Osteoblast (primary cell): ENCODE data around the gene GALNT3. TPM values are rescaled to one million over a fixed set of nuclear protein-coding genes. Genes with fewer than 3 reads are reported as not detected.

Experiments
- DNase-seq: peaks from one replicate; pipeline ENCODE4 v3.0.0; 2011; ENCODE audit warnings: low spot score, mixed read lengths; ENCODE audit not compliant: insufficient read length; ENCODE audit errors: missing footprints
- H2AFZ ChIP-seq: 2 replicates; pipeline ENCODE4 v1.6.0; 2011; ENCODE audit warnings: mild to moderate bottlenecking, low read length
- H3K27ac ChIP-seq: 2 replicates; pipeline ENCODE4 v1.5.1; 2011; ENCODE audit warnings: mild to moderate bottlenecking, low read depth, low read length, moderate library complexity
- H3K27me3 ChIP-seq: 2 replicates; pipeline ENCODE4 v1.6.0; 2012; ENCODE audit warnings: mild to moderate bottlenecking, control low read depth, inconsistent platforms, low read length, moderate library complexity; ENCODE audit not compliant: insufficient read depth
- H3K36me3 ChIP-seq: 2 replicates; pipeline ENCODE4 v1.5.1; 2011; ENCODE audit warnings: mild to moderate bottlenecking, low read length, control low read depth, moderate library complexity; ENCODE audit not compliant: insufficient read depth
- H3K4me1 ChIP-seq: 2 replicates; pipeline ENCODE4 v1.5.1; 2011; ENCODE audit warnings: mild to moderate bottlenecking, low read length, control low read depth, moderate library complexity; ENCODE audit not compliant: insufficient read depth
- H3K4me2 ChIP-seq: 2 replicates; pipeline ENCODE4 v1.6.0; 2011; ENCODE audit warnings: mild to moderate bottlenecking, low read length; ENCODE audit not compliant: insufficient read depth
- H3K4me3 ChIP-seq: fragments of 200-600 bp; sonication (generic); 3 replicates; pipeline ENCODE4 v1.5.1; 2012; ENCODE audit warnings: mild to moderate bottlenecking, low read length, inconsistent platforms; ENCODE audit not compliant: insufficient read depth
- H3K79me2 ChIP-seq: 2 replicates; pipeline ENCODE4 v1.6.0; 2012; ENCODE audit warnings: mild to moderate bottlenecking, low read length, control low read depth, inconsistent platforms; ENCODE audit not compliant: insufficient read depth
- H3K9me3 ChIP-seq: 2 replicates; pipeline ENCODE4 v1.5.1; 2011; ENCODE audit warnings: low read depth, low read length, control low read depth
- H4K20me1 ChIP-seq: 2 replicates; pipeline ENCODE4 v1.6.0; 2012; ENCODE audit warnings: mild to moderate bottlenecking, low read length, control low read depth; ENCODE audit not compliant: insufficient read depth
- CTCF ChIP-seq: IDR thresholded peaks from 2 replicates; pipeline ENCODE4 v1.5.1; 2011; ENCODE audit warnings: mild to moderate bottlenecking, low read depth, low read length, moderate library complexity; ENCODE audit errors: extremely low read depth
- total RNA-seq: library from RNA; depleted of rRNA; stranded (reverse); fragments of >200 nt; gene quantifications from 2 replicates; pipeline ENCODE4 v1.2.3, GENCODE V29; 2012

Gene GALNT3
- total RNA-seq, 1 donor = 11.2 TPM

GRCh38 chr2:165700531-165700930, 93.5 kb downstream of the GALNT3 start:
- no peak overlapping the region for H3K4me3 ChIP-seq
- no peaks in the 10 kb centered on the region for H3K79me2 ChIP-seq
- H3K9me3 ChIP-seq = no peaks in the 10 kb centered on the region
- no peak overlapping the region for H2AFZ ChIP-seq
- peaks cover 2% of the 10 kb centered on the region for H3K27me3 ChIP-seq
- no peaks in the 10 kb centered on the region for H3K4me1 ChIP-seq
- no peak for DNase-seq
- H3K4me2 ChIP-seq = no peak overlapping the region
- H3K27ac ChIP-seq = no peak overlapping the region
- H3K36me3 ChIP-seq = no peaks in the 10 kb centered on the region
- H4K20me1 ChIP-seq = no peaks in the 10 kb centered on the region
- no peak for TF ChIP-seq CTCF

GRCh38 chr2:165699946-165700345, 94.1 kb downstream of the GALNT3 start:
- no peaks in the 10 kb centered on the region for H3K9me3 ChIP-seq
- DNase-seq = no peak
- no peak overlapping the region for H3K4me3 ChIP-seq
- H3K4me2 ChIP-seq = no peak overlapping the region
- H3K27ac ChIP-seq = no peak overlapping the region
- H3K27me3 ChIP-seq = peaks cover 2% of the 10 kb centered on the region
- no peaks in the 10 kb centered on the region for H3K79me2 ChIP-seq
- H3K36me3 ChIP-seq = no peaks in the 10 kb centered on the region
- no peaks in the 10 kb centered on the region for H4K20me1 ChIP-seq
- H3K4me1 ChIP-seq = no peaks in the 10 kb centered on the region
- H2AFZ ChIP-seq = peak overlapping the region; percentile 30
- TF ChIP-seq CTCF = no peak

GRCh38 chr2:165698444-165698884, 95.6 kb downstream of the GALNT3 start:
- H4K20me1 ChIP-seq = no peaks in the 10 kb centered on the region
- DNase-seq = no peak

More at GRCh38 chr2:165698444-165698884, 95.6 kb downstream of the GALNT3 start:
- H3K4me3 ChIP-seq = no peak overlapping the region
- TF ChIP-seq CTCF = peak; percentile 57
- H3K4me1 ChIP-seq = no peaks in the 10 kb centered on the region
- no peak overlapping the region for H3K27ac ChIP-seq
- no peaks in the 10 kb centered on the region for H3K36me3 ChIP-seq
- H3K4me2 ChIP-seq = no peak overlapping the region
- no peaks in the 10 kb centered on the region for H3K79me2 ChIP-seq
- peak overlapping the region; percentile 84 for H2AFZ ChIP-seq
- peaks cover 2% of the 10 kb centered on the region for H3K27me3 ChIP-seq
- H3K9me3 ChIP-seq = no peaks in the 10 kb centered on the region
